ENCODE results near the gene TSPAN14.
A peak's percentile ranks its signal among the peaks of the same experiment; 100 is the strongest.

Gene TSPAN14

DNA sequence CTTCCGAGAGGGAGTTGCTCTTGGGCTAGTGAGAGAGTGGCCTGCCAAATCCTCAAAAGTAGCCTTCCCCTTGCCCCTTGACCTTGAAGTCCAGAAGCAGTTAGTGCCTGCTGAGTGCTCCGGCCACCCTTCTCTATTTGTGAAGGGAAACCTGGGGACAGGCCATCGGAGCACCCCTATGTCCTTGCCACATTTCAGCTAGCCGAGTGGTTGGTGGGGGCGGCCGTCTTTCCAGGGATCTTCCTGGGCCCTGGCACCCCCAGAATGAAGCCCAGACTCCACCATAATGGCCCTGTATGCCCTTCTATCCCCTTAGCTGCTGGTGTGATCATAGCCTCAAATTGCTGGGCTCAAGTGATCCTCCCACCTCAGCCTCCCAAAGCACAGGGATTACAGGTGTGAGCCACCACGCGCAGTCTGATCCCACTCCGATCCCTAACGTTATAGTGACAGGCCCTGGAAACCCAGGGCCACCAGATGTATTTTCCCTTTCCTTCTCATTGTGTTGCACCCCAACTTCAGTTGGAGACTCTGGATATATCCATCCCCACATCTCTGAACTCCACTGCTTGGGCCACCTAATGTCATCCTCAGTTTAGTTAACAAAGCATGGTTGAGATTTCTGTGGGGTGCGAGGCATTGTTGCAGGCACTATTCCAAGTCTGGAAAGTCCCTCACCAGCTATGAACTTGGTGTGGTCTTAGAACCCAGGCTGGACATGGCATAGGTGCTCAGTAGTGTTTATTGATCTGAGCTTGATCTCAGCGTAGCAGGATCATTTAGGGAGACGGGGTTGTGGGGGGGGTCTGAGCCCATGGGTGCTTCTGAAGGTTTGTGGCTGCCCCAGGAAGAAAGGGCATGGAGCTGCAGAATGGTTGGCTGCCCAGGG lies 1.6 kb downstream of the TSPAN14 start:
- no peaks in the 10 kb centered on the region for H3K27me3 Mint-ChIP-seq
- H3K4me3 Mint-ChIP-seq = peak overlapping the region; percentile 98
- H3K36me3 Mint-ChIP-seq (ENCODE audit: low read depth) = peaks cover 33% of the 10 kb centered on the region

GRCh38 chr10:80457554-80458262 lies 3.6 kb downstream of the TSPAN14 start:
- H3K9me3 Mint-ChIP-seq = no peaks in the 10 kb centered on the region
- H3K4me1 Mint-ChIP-seq (ENCODE audit: low read depth) = peaks cover 75% of the 10 kb centered on the region
- peak overlapping the region; percentile 96 for H3K27ac Mint-ChIP-seq
- peaks cover 37% of the 10 kb centered on the region for H3K36me3 Mint-ChIP-seq (ENCODE audit: low read depth)
- DNase-seq = no peak
- no peaks in the 10 kb centered on the region for H3K27me3 Mint-ChIP-seq
- H3K4me3 Mint-ChIP-seq = peak overlapping the region; percentile 98

More for the DNA sequence above, 1.6 kb downstream of the TSPAN14 start:
- H3K4me1 Mint-ChIP-seq (ENCODE audit: low read depth) = peaks cover 56% of the 10 kb centered on the region
- no peak for DNase-seq
- H3K9me3 Mint-ChIP-seq = no peaks in the 10 kb centered on the region
- H3K27ac Mint-ChIP-seq = peak overlapping the region; percentile 96

DNA sequence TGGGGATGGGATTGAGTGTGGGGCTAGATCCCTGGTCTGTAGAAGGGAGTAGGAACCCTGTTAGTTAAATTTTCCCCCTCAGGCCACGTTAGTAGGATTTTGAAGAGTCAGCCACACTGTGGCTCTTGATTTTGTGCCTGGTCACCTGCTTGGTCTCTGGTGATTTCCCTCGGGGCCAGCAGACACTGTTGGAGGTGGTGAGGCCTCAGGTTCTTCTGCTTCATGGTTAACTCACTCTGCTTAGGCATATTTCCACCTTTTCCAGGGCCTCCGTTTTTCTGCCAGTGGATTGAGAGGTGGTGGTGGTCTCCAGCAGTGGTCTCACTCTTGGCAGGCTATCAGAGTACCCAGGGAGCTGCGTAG lies 4.1 kb downstream of the TSPAN14 start:
- H3K4me1 Mint-ChIP-seq (ENCODE audit: low read depth) = peaks cover 80% of the 10 kb centered on the region
- DNase-seq = no peak
- H3K27me3 Mint-ChIP-seq = no peaks in the 10 kb centered on the region
- H3K4me3 Mint-ChIP-seq = peak overlapping the region; percentile 98
- no peaks in the 10 kb centered on the region for H3K9me3 Mint-ChIP-seq
- peaks cover 38% of the 10 kb centered on the region for H3K36me3 Mint-ChIP-seq (ENCODE audit: low read depth)
- peak overlapping the region; percentile 96 for H3K27ac Mint-ChIP-seq

- H3K36me3 Mint-ChIP-seq (ENCODE audit: low read depth) = peaks cover 40% of the 10 kb centered on the region
- H3K4me1 Mint-ChIP-seq (ENCODE audit: low read depth) = peaks cover 80% of the 10 kb centered on the region
- H3K4me3 Mint-ChIP-seq = peak overlapping the region; percentile 98
- peak overlapping the region; percentile 96 for H3K27ac Mint-ChIP-seq
- no peaks in the 10 kb centered on the region for H3K27me3 Mint-ChIP-seq
- DNase-seq = no peak
- H3K9me3 Mint-ChIP-seq = no peaks in the 10 kb centered on the region
Measured at GRCh38 chr10:80458638-80459037, 4.5 kb downstream of the TSPAN14 start.

DNA sequence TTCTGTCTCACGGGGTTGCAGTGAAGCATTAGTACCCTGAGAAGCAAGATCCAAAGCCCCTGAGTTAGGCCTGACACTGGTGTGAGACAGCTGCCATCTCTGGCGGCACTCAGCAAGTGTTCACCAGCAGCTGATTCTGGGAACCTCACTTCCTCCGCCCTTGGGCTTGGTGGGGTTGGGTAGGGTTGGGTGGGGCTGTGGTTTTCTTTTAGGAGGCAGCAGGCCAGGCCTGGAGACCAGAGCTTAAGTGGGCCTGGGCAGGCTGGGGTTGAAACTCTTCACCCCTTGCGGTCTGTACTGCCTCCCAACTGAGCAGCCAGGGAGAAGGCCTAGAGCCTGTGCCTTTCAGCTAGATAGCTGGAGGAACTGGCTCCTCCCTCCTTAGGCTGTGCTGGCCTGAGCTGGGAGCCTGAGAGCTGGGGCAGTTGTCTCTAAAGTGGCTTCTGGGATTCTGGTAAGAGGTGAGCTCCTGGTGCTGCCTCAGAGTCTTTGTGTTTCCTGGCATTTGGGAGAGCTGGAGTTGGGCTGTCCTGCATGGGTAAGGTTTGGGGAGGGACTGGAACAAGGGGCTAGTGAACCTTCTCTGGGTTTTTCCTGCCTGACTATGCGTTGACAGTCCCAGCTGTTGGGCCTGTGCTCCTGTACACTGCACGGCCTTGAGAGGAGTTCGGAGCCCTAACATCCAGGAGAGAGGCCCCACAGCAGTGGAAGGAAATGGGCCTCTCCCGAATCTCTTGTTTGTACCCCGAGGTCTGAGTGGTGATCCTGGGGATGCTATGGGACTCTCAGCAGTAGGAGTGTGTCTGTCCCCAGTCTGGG lies 5.1 kb downstream of the TSPAN14 start:
- H3K4me1 Mint-ChIP-seq (ENCODE audit: low read depth) = peaks cover 85% of the 10 kb centered on the region
- H3K27me3 Mint-ChIP-seq = no peaks in the 10 kb centered on the region
- H3K9me3 Mint-ChIP-seq = no peaks in the 10 kb centered on the region
- peak; percentile 76 for DNase-seq
- peaks cover 46% of the 10 kb centered on the region for H3K36me3 Mint-ChIP-seq (ENCODE audit: low read depth)
- peak overlapping the region; percentile 96 for H3K27ac Mint-ChIP-seq
- peak overlapping the region; percentile 98 for H3K4me3 Mint-ChIP-seq

GRCh38 chr10:80460399-80461207 lies 6.5 kb downstream of the TSPAN14 start:
- Mint-ChIP-seq H3K4me3 (peak overlapping the region; percentile 98), H3K9me3 (no peaks in the 10 kb centered on the region), H3K36me3 (ENCODE audit: low read depth) (peaks cover 42% of the 10 kb centered on the region), H3K4me1 (ENCODE audit: low read depth) (peaks cover 99% of the 10 kb centered on the region), H3K27ac (peak overlapping the region; percentile 96), H3K27me3 (no peaks in the 10 kb centered on the region)
- DNase-seq = peak; percentile 39

DNA sequence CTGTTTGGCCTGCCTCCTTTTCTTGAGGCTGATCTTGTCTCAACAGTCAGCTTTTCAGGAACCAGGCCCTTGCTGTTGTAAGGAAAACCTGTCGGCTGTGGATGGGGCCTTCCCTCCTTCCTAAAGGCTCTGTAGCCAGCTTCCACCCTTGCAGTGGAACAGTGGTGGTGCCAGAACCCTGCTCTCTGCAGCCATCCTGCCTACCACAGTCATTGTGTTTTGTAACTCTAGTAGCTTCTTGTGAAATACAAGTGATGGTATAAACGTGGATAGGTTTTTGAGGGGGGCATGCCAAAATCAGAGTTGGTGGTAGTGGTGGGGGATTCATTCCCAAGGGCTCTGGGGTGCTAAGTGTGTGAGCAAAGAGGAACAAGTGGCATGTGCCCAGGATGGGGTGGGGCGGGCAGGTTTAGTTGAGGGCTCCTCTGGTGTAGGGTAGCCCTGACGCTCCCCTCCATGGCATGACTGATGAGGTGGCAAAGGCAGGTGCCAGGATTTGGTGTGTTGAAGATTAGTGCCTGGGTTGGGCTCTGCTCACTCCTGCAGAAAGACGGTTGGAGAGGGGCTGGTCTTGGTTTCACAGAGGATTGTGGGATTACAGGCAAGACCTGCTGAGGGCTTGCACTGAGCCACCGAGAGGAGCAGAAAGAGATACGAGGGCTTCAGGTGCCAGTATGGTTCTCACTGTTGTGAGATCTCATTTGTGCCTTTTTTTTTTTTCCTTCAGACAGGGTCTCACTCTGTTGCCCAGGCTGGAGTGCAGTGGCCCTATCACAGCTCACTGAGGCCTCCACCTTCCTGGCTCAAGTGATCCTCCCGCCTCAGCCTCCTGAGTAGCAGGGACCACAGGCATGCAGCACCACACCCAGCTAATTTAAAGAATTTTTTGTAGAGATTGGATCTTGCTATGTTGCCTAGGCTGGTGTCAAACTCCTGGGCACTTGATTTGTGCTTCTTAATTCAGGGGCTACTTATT lies 7.4 kb downstream of the TSPAN14 start:
- Mint-ChIP-seq H3K4me1 (ENCODE audit: low read depth) (peaks cover 99% of the 10 kb centered on the region), H3K9me3 (no peaks in the 10 kb centered on the region)
- DNase-seq = peak; percentile 44

DNA sequence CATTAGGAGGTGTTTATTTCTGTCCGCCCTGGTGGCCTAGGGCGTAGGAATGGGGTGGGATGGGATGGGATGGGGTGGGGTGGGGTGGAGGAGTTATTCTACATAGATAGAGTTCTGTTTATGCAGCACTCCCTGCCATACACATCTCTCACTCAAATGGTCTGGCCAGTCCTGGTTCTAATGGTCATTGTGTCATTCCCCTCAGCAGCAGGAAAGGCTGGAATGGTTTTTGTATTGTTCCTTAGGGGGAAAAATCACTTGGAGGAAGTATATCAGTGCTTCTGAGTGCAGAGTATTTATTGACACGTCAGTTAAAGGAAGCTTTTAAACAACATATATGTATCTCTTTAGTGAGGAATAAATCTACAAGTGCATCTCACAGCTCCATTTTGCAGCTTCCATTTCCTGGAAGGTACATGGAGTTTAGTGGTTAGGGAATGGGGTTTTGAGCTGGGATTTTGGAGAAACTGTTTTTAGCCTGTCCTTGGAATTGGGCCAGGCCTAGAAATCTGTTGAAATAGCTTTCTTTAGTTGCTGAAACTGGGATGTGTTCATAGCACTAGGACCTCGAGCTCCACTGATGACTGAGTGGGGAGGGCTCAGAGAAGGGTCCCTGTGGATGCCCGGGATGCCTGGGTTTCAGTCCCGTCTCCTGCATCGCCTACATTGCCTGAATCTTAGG lies 8.3 kb downstream of the TSPAN14 start:
- Mint-ChIP-seq H3K9me3 (no peaks in the 10 kb centered on the region), H3K4me1 (ENCODE audit: low read depth) (peaks cover 99% of the 10 kb centered on the region), H3K4me3 (peak overlapping the region; percentile 55), H3K27ac (peak overlapping the region; percentile 95), H3K36me3 (ENCODE audit: low read depth) (peaks cover 26% of the 10 kb centered on the region), H3K27me3 (no peaks in the 10 kb centered on the region)
- DNase-seq = peak; percentile 27

More for the DNA sequence above, 7.4 kb downstream of the TSPAN14 start:
- Mint-ChIP-seq H3K27me3 (no peaks in the 10 kb centered on the region), H3K27ac (peak overlapping the region; percentile 96), H3K4me3 (peak overlapping the region; percentile 98), H3K36me3 (ENCODE audit: low read depth) (peaks cover 34% of the 10 kb centered on the region)

GRCh38 chr10:80462981-80463741 lies 9.1 kb downstream of the TSPAN14 start:
- H3K9me3 Mint-ChIP-seq = no peaks in the 10 kb centered on the region
- peak overlapping the region; percentile 95 for H3K27ac Mint-ChIP-seq
- peaks cover 24% of the 10 kb centered on the region for H3K36me3 Mint-ChIP-seq (ENCODE audit: low read depth)
- peaks cover 99% of the 10 kb centered on the region for H3K4me1 Mint-ChIP-seq (ENCODE audit: low read depth)
- no peak for DNase-seq
- H3K27me3 Mint-ChIP-seq = no peaks in the 10 kb centered on the region
- peak overlapping the region; percentile 55 for H3K4me3 Mint-ChIP-seq

DNA sequence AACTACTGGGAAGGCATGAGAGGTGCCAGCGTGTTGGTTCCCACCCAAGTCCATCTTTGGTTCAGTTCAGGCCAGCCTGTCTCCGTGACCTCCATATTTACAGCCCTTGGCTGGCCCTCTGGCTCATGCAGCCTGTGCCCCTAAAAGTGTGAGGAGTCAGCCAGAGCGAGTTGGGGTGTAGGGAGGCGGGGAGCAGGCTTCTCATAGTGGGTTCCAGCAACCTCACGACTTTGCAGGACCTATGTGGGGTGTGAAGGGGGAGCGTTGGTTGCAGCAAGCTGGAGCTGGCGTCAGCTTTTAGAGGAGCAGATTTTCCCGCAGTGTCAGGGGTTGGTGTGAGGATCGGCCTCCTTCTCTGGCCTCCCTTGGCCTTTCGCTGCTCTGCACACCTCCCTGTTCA lies 9.8 kb downstream of the TSPAN14 start:
- H3K4me1 Mint-ChIP-seq (ENCODE audit: low read depth) = peaks cover 99% of the 10 kb centered on the region
- no peaks in the 10 kb centered on the region for H3K27me3 Mint-ChIP-seq
- H3K4me3 Mint-ChIP-seq = peak overlapping the region; percentile 55
- H3K36me3 Mint-ChIP-seq (ENCODE audit: low read depth) = peaks cover 27% of the 10 kb centered on the region
- no peaks in the 10 kb centered on the region for H3K9me3 Mint-ChIP-seq
- peak overlapping the region; percentile 95 for H3K27ac Mint-ChIP-seq
- no peak for DNase-seq

- H3K4me3 Mint-ChIP-seq = peak overlapping the region; percentile 55
- H3K9me3 Mint-ChIP-seq = no peaks in the 10 kb centered on the region
- no peaks in the 10 kb centered on the region for H3K27me3 Mint-ChIP-seq
- peak overlapping the region; percentile 95 for H3K27ac Mint-ChIP-seq
- H3K4me1 Mint-ChIP-seq (ENCODE audit: low read depth) = peaks cover 98% of the 10 kb centered on the region
- peaks cover 34% of the 10 kb centered on the region for H3K36me3 Mint-ChIP-seq (ENCODE audit: low read depth)
- no peak for DNase-seq
Measured at GRCh38 chr10:80464557-80465450, 10.7 kb downstream of the TSPAN14 start.
